Measurements from ENCODE around the gene PLXDC2.

DNA sequence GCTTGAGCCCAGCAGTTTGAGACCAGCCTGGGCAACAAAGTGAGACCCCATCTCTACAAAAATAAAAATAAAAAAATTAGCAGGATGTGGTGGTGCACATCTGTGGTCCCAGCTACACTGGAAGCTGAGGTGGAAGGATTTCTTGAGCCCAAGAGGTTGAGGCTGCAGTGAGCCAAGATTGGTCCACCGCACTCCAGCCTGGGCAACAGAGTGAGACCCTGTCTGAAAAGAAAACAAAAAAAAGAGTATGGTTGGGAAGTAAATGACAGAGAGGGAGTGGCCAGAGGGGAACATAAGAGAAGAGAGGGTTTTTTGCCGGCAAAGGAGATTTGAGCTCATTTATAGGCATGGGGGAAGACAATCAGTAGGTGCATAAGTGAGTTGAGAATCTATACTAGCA lies 19.7 kb downstream of the PLXDC2 start:
- TF ChIP-seq EZH2 (IDR thresholded peaks at IDR 0.05; ENCODE audit: low read length, unreplicated experiment) (no peak), CTCF (conservative IDR thresholded peaks at IDR 0.05; ENCODE audit: low read depth, low read length) (no peak), EZH2phosphoT487 (IDR thresholded peaks at IDR 0.05; ENCODE audit: borderline replicate concordance, low read length) (no peak)
